ENCODE data around the gene SPTB.

Gene SPTB

DNA sequence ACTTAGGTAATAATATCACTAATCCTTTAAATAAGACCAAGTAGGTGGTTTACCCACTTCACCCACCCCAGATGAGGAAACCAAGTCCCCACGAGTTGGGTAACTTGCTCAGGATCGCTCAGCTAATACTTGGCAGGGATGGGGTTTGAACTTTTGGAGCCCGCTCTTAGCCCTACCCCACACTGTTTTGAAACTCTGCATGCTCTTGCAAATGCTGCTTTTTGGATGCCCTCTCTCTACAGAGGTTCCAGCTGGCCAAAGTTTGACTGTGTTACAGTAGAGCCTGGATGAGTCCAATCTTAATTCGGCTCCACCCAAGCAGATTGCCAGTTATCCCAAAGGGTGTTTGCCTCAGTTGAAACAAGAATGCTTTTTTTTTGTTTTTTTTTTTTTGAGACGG lies 168.7 kb downstream of the SPTB start:
- H3K27ac ChIP-seq (ENCODE audit: low read depth, low read length), result no peak overlapping the region
- peaks cover 2 to 9% of the 10 kb centered on the region in 2 donors for H3K9me3 ChIP-seq (ENCODE audit: control insufficient read depth in 1 of 2, low read length in 2 of 2)
- H3K9ac ChIP-seq (ENCODE audit: low read depth in 1 of 2, low read length in 2 of 2), result no peak overlapping the region
- no peaks in the 10 kb centered on the region for H3K36me3 ChIP-seq (ENCODE audit: control insufficient read depth in 1 of 2, insufficient read depth in 2 of 2, low read length in 2 of 2)
- no peaks in the 10 kb centered on the region for H3K27me3 ChIP-seq (ENCODE audit: control insufficient read depth in 1 of 2, insufficient read depth in 2 of 2, low read length in 2 of 2)
- no peak overlapping the region for H3K4me3 ChIP-seq (ENCODE audit: low read depth in 1 of 2, low read length in 2 of 2)
- peaks cover 38 to 53% of the 10 kb centered on the region in 2 donors for H3K4me1 ChIP-seq (ENCODE audit: control insufficient read depth in 1 of 2, insufficient read depth in 2 of 2, low read length in 2 of 2)

DNA sequence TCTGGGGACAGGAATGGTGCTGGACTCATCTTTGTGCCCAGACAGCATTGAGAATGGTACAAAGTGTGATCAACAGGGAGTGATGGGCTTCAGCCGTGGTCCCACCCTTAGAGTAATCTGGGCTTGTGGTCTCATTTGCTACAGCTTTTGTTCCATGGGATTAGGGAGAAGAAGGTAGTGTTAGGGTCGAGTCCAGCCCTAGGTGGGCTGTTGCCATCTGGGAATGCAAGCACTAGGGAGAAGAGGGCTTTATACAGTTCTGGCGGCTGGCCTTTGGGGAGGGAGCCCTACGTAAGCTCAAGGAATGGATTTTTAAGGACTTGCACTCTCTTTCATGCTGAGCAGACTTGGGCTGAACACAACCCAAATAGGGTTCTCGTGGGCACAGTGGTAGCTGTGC lies 170.6 kb downstream of the SPTB start:
- H3K27me3 ChIP-seq (ENCODE audit: control insufficient read depth in 1 of 2, insufficient read depth in 2 of 2, low read length in 2 of 2), result no peaks in the 10 kb centered on the region
- peaks cover 42 to 52% of the 10 kb centered on the region in 2 donors for H3K4me1 ChIP-seq (ENCODE audit: control insufficient read depth in 1 of 2, insufficient read depth in 2 of 2, low read length in 2 of 2)
- peak overlapping the region in 1 of 2 donors; percentile 40 for H3K4me3 ChIP-seq (ENCODE audit: low read depth in 1 of 2, low read length in 2 of 2)
- H3K9ac ChIP-seq (ENCODE audit: low read depth in 1 of 2, low read length in 2 of 2), result peak overlapping the region in 1 of 2 donors; percentile 1
- H3K9me3 ChIP-seq (ENCODE audit: control insufficient read depth in 1 of 2, low read length in 2 of 2), result peaks cover 2 to 9% of the 10 kb centered on the region in 2 donors
- peak overlapping the region; percentile 7 for H3K27ac ChIP-seq (ENCODE audit: low read depth, low read length)
- no peaks in the 10 kb centered on the region for H3K36me3 ChIP-seq (ENCODE audit: control insufficient read depth in 1 of 2, insufficient read depth in 2 of 2, low read length in 2 of 2)

DNA sequence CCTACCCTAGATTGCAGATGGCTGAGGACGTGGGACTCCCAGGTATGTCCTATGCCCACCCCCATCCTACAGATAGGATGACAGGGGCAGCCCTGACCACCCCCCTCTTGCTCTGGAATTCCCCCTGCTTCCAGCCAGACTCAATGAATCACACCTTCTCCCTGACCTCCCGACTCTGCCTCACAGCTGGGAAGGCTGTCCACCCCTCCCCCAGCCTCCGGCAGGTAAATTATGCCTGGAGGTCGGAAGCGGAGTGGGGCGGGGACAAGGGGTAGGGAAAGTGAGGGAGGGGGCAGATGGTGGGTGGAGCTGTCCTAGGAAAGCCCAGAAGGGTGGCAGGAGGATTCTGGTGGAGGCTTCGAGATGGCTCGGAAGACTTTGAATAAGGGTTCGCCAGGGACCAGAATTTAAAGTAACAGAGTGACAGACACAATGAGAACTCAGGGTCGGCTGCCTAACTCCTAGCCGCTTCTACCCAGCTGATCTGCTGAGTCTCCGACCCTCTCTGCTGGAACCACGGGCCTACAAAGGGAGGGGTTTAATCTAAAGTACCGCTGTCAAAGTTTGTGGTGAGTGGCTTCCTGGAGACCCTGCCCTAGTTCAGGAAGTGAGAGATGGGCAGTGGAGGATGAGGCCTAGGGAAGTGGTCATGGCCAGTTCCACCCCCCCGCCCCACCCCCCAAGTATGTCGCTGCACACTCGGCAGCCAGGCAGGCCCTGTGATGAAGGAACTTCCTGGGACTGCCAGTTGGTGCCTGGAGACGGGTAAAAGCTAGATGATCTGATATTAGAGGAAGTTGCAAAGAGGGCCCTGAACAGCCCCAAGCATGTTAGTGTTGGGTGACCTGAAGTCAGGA lies 171.3 kb downstream of the SPTB start:
- H3K9ac ChIP-seq (ENCODE audit: low read depth in 1 of 2, low read length in 2 of 2), result peak overlapping the region in 1 of 2 donors; percentile 1
- peak overlapping the region; percentile 28 for H3K27ac ChIP-seq (ENCODE audit: low read depth, low read length)
- no peaks in the 10 kb centered on the region for H3K36me3 ChIP-seq (ENCODE audit: control insufficient read depth in 1 of 2, insufficient read depth in 2 of 2, low read length in 2 of 2)
- peaks cover 2 to 7% of the 10 kb centered on the region in 2 donors for H3K9me3 ChIP-seq (ENCODE audit: control insufficient read depth in 1 of 2, low read length in 2 of 2)
- peak overlapping the region in 1 of 2 donors; percentile 40 for H3K4me3 ChIP-seq (ENCODE audit: low read depth in 1 of 2, low read length in 2 of 2)
- peaks cover 49 to 58% of the 10 kb centered on the region in 2 donors for H3K4me1 ChIP-seq (ENCODE audit: control insufficient read depth in 1 of 2, insufficient read depth in 2 of 2, low read length in 2 of 2)
- no peaks in the 10 kb centered on the region for H3K27me3 ChIP-seq (ENCODE audit: control insufficient read depth in 1 of 2, insufficient read depth in 2 of 2, low read length in 2 of 2)

DNA sequence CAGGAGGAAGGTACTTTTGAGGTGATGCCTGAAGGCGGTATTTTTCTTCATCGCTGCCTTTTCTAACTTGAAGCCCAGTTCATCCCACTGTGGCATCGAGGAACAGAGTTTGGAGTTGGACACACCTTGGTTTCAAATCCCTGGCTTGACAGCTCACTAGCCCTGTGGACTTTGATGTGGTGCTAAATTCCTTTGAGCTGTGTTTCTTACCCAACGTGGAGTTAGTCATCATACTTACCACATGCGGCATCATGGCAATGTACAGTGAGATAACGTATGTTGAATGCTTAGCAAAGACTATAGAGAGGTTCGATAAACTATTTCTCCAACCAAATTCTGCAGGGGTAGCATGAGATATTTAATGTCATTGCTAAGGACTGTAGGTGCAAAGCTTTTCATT lies 172.0 kb downstream of the SPTB start:
- H3K9ac ChIP-seq (ENCODE audit: low read depth in 1 of 2, low read length in 2 of 2), result peak overlapping the region in 1 of 2 donors; percentile 28
- H3K4me3 ChIP-seq (ENCODE audit: low read depth in 1 of 2, low read length in 2 of 2), result peak overlapping the region in 1 of 2 donors; percentile 40
- peak overlapping the region; percentile 11 for H3K27ac ChIP-seq (ENCODE audit: low read depth, low read length)

DNA sequence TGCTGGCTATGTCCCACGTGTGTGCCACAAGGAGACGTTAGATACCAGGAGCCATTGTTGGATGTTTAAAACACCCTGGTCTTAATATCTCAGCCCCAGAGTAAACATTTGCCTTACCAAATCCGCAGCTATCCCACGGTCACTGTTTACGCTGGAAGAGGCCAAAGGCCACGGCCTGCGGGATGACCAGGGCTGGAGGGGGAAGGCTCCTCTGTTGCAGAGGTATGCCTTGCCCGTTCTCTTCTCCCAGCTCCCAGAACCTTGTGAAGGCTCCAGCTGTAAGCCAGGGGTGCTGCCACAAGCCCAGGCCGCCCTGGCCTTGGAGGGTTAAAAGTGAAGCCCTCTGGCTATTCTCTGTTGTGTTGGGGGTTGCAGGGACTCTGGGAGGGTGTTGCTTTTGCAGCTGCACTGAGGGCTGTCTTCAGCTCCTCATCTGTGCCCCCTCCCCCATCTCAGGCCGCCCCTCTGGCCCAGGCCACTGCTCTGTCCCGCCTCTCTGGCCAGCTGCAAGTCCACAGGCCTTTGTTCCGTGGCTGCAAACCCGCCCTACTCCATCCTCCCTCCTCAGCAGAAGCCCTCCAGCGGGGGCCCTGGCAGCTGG lies 173.0 kb downstream of the SPTB start:
- H3K9ac ChIP-seq (ENCODE audit: low read depth in 1 of 2, low read length in 2 of 2), result peak overlapping the region in 1 of 2 donors; percentile 24

More for the DNA sequence above, 172.0 kb downstream of the SPTB start:
- H3K9me3 ChIP-seq (ENCODE audit: control insufficient read depth in 1 of 2, low read length in 2 of 2), result peaks cover 0 to under 1% of the 10 kb centered on the region in 2 donors
- no peaks in the 10 kb centered on the region for H3K27me3 ChIP-seq (ENCODE audit: control insufficient read depth in 1 of 2, insufficient read depth in 2 of 2, low read length in 2 of 2)
- peaks cover 56 to 64% of the 10 kb centered on the region in 2 donors for H3K4me1 ChIP-seq (ENCODE audit: control insufficient read depth in 1 of 2, insufficient read depth in 2 of 2, low read length in 2 of 2)
- H3K36me3 ChIP-seq (ENCODE audit: control insufficient read depth in 1 of 2, insufficient read depth in 2 of 2, low read length in 2 of 2), result no peaks in the 10 kb centered on the region

DNA sequence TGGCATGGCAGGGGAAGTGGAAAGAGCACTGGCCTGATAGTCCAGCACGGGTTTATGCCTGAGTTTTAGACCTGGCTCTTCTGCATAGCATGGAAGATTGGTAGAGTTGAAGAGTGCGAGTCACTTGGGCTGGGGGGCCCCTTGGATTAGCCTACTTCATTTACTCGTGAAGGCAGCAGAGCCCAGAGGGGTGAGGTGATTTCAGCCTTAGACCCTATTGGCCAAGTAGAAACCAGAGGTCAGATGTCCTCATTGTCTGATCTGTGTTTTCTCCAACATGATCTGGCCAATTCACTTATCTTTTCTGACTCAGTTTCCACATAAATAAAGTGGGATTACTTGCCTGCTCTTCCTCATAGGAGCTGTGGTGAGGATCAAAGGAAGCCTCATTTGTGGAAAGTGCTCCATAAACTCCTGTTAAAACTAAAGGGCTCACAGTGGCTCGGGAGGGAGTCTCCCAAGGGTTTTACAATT lies 173.6 kb downstream of the SPTB start:
- Histone ChIP-seq H3K36me3 (ENCODE audit: control insufficient read depth in 1 of 2, insufficient read depth in 2 of 2, low read length in 2 of 2) (no peaks in the 10 kb centered on the region), H3K9me3 (ENCODE audit: control insufficient read depth in 1 of 2, low read length in 2 of 2) (no peaks in the 10 kb centered on the region), H3K4me3 (ENCODE audit: low read depth in 1 of 2, low read length in 2 of 2) (peak overlapping the region; percentile 76 to 85), H3K9ac (ENCODE audit: low read depth in 1 of 2, low read length in 2 of 2) (peak overlapping the region; percentile 24 to 82), H3K27me3 (ENCODE audit: control insufficient read depth in 1 of 2, insufficient read depth in 2 of 2, low read length in 2 of 2) (no peaks in the 10 kb centered on the region), H3K4me1 (ENCODE audit: control insufficient read depth in 1 of 2, insufficient read depth in 2 of 2, low read length in 2 of 2) (peaks cover 60 to 67% of the 10 kb centered on the region in 2 donors), H3K27ac (ENCODE audit: low read depth, low read length) (no peak overlapping the region)

More for the DNA sequence above, 173.0 kb downstream of the SPTB start:
- Histone ChIP-seq H3K27me3 (ENCODE audit: control insufficient read depth in 1 of 2, insufficient read depth in 2 of 2, low read length in 2 of 2) (no peaks in the 10 kb centered on the region), H3K27ac (ENCODE audit: low read depth, low read length) (no peak overlapping the region), H3K4me3 (ENCODE audit: low read depth in 1 of 2, low read length in 2 of 2) (peak overlapping the region; percentile 76 to 85), H3K4me1 (ENCODE audit: control insufficient read depth in 1 of 2, insufficient read depth in 2 of 2, low read length in 2 of 2) (peaks cover 60 to 67% of the 10 kb centered on the region in 2 donors), H3K36me3 (ENCODE audit: control insufficient read depth in 1 of 2, insufficient read depth in 2 of 2, low read length in 2 of 2) (no peaks in the 10 kb centered on the region), H3K9me3 (ENCODE audit: control insufficient read depth in 1 of 2, low read length in 2 of 2) (no peaks in the 10 kb centered on the region)

DNA sequence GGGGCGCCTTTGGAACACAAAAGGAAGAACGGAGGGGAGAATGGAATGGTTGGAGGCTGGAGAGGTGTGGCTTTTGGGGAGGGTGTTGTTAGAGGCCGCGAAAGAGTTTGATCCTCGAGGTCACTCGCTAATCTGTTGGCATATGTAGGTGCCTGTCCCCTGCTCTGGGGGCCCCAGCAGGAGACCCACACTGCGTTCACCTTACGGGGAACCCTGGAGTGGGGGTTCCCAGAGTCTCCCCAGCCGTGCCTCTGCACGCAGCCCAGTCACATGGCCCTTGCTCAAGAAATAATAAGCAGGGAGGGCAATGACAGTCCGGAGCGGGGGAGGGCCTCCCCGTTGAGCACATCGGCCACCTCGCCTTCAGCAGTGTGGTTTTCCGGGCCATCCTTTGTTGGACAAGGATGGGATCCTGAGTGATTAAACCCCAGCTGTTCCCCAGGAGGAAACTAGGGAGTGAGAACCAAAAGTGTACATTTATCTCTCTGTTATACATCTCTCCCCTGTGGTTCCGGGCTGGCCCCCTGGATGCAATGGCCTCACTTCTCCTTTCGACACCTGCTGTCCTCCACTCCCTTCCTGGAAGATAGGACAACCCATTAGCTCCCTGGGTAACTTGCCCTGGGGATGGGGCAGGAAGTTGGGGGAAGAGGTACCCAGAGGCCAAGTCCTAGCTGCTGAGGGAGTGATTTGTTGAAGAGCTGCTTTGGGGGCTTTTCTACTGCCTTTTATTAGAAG lies 174.2 kb downstream of the SPTB start:
- Histone ChIP-seq H3K4me1 (ENCODE audit: control insufficient read depth in 1 of 2, insufficient read depth in 2 of 2, low read length in 2 of 2) (peaks cover 60 to 64% of the 10 kb centered on the region in 2 donors), H3K4me3 (ENCODE audit: low read depth in 1 of 2, low read length in 2 of 2) (peak overlapping the region; percentile 76 to 85), H3K27me3 (ENCODE audit: control insufficient read depth in 1 of 2, insufficient read depth in 2 of 2, low read length in 2 of 2) (no peaks in the 10 kb centered on the region)

DNA sequence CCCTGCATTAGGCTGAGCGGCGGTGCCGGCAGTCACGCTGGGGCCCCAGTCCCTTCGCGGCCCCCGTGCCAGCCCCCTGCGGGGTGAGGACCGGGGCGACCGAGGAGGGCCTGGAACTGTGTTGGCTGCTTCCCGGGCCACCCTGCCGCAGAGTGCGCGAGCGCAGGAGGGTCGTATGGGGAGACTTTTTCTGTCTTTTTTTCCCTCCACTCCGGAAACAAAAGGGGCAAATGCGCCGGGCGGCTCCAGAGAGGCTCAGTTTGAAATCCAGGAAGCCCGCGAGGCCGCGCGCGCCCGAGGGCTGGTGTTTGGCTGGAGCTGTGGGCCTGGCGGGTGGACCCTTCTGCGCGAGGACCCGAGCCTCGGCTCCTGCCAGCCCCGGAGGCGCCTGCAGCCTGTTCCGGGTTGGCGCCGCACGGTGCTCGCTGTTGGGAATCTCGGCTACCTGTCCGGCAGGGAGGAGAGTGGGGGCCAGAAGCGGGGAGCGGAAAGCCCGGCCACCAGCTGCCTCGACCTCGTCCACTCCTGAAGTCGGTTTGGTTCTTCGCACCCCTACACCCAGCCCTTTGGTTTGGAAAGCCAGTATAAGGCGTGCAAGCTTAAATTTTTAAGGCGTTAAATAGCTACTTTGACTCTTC lies 174.8 kb downstream of the SPTB start:
- Histone ChIP-seq H3K4me3 (ENCODE audit: low read depth in 1 of 2, low read length in 2 of 2) (peak overlapping the region; percentile 76 to 85), H3K9ac (ENCODE audit: low read depth in 1 of 2, low read length in 2 of 2) (peak overlapping the region; percentile 73 to 82), H3K27ac (ENCODE audit: low read depth, low read length) (peak overlapping the region; percentile 68), H3K36me3 (ENCODE audit: control insufficient read depth in 1 of 2, insufficient read depth in 2 of 2, low read length in 2 of 2) (no peaks in the 10 kb centered on the region), H3K4me1 (ENCODE audit: control insufficient read depth in 1 of 2, insufficient read depth in 2 of 2, low read length in 2 of 2) (peaks cover 60 to 61% of the 10 kb centered on the region in 2 donors), H3K9me3 (ENCODE audit: control insufficient read depth in 1 of 2, low read length in 2 of 2) (no peaks in the 10 kb centered on the region), H3K27me3 (ENCODE audit: control insufficient read depth in 1 of 2, insufficient read depth in 2 of 2, low read length in 2 of 2) (no peaks in the 10 kb centered on the region)

More for the DNA sequence above, 174.2 kb downstream of the SPTB start:
- Histone ChIP-seq H3K9ac (ENCODE audit: low read depth in 1 of 2, low read length in 2 of 2) (peak overlapping the region; percentile 73 to 82), H3K9me3 (ENCODE audit: control insufficient read depth in 1 of 2, low read length in 2 of 2) (no peaks in the 10 kb centered on the region), H3K27ac (ENCODE audit: low read depth, low read length) (peak overlapping the region; percentile 39), H3K36me3 (ENCODE audit: control insufficient read depth in 1 of 2, insufficient read depth in 2 of 2, low read length in 2 of 2) (no peaks in the 10 kb centered on the region)

DNA sequence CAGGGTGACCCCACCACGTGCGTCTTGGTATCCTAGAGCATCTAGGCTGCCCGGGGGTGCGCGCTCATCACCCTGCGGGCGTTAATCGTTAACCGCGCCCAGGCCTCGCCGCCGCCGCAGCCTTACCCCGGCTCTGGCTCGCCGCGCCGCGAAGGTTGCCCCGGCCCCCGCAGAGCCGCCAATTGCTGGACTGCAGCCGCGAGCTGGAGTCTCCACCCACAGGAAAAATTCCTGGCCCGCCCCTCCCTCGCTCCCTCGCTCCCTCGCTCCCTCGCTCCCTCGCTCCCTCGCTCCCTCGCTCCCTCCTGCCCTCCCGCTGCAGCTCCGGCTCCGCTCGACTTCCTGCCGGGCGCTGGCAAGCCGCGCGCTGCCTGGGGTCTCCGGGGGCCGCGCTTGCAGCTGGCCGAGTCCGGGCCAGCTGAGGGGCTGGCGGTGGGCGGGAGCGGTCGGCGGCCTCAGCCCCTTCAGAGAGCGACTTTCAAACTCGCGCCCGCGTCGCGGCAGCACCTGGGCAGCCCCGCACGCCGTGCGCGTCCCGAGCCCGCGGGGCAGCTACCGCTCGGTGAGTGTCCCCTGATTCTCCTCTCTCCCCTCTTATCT lies 175.5 kb downstream of the SPTB start, which contains the start of gene PLEKHG3:
Gene PLEKHG3 (plus strand): TSS at position 282 of the 600 bp plus-strand sequence. CDS start 23,208 bp downstream, outside the sequence.
- H3K27me3 ChIP-seq (ENCODE audit: control insufficient read depth in 1 of 2, insufficient read depth in 2 of 2, low read length in 2 of 2), result no peaks in the 10 kb centered on the region
- H3K27ac ChIP-seq (ENCODE audit: low read depth, low read length), result peak within 1 kb of the TSS; percentile 82
- H3K9me3 ChIP-seq (ENCODE audit: control insufficient read depth in 1 of 2, low read length in 2 of 2), result no peaks in the 10 kb centered on the region
- peak within 1 kb of the TSS; percentile 73 to 82 for H3K9ac ChIP-seq (ENCODE audit: low read depth in 1 of 2, low read length in 2 of 2)
- peak within 1 kb of the TSS; percentile 76 to 85 for H3K4me3 ChIP-seq (ENCODE audit: low read depth in 1 of 2, low read length in 2 of 2)
- H3K4me1 ChIP-seq (ENCODE audit: control insufficient read depth in 1 of 2, insufficient read depth in 2 of 2, low read length in 2 of 2), result peaks cover 58 to 64% of the 10 kb centered on the region in 2 donors
- H3K36me3 ChIP-seq (ENCODE audit: control insufficient read depth in 1 of 2, insufficient read depth in 2 of 2, low read length in 2 of 2), result no peaks in the 10 kb centered on the region
